ENCODE measurements around the gene MRPL38.

DNA sequence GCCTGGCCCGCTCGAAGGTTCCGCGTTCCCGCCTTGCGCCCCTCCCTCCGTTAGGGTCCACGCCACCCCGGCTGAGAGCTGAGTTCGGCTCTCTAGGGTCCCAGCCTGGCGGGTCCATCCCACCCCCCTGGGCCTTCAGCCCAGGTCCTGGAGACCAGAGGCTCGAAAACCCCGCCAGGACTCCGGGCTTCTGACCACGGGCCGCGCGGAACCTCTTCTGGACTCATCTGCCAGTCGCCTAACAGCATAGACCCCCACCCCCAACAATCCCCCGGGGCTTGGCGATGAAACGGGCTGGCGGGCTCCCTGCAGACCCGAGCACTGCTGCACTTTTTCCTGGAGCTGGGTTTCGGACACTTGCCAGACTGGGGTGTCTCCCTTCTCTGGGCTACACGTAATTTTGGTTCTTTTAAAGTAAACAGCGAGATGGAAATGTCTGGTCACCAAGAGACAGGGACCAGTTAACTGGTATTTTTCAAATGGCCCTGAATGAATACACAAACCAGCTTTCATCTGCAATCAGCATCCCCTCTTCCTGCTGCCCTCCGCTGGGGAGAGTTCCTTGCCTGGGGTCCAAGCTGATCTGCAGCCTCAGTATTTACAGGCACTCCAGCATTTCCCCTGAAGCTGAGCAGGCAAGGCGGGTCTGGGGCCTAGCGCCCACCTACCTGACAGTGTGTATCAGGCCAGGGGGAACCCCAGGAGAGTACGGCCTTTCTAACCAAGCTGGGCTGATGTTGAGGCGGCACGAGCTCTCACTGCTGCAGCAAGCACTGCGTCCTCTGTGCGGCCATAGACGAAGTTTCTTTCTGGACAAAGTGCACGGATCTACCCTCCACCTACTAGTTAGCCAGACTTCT is 7.3 kb downstream of the MRPL38 start:
- TF ChIP-seq, protein P1, sequence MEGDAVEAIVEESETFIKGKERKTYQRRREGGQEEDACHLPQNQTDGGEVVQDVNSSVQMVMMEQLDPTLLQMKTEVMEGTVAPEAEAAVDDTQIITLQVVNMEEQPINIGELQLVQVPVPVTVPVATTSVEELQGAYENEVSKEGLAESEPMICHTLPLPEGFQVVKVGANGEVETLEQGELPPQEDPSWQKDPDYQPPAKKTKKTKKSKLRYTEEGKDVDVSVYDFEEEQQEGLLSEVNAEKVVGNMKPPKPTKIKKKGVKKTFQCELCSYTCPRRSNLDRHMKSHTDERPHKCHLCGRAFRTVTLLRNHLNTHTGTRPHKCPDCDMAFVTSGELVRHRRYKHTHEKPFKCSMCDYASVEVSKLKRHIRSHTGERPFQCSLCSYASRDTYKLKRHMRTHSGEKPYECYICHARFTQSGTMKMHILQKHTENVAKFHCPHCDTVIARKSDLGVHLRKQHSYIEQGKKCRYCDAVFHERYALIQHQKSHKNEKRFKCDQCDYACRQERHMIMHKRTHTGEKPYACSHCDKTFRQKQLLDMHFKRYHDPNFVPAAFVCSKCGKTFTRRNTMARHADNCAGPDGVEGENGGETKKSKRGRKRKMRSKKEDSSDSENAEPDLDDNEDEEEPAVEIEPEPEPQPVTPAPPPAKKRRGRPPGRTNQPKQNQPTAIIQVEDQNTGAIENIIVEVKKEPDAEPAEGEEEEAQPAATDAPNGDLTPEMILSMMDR (conservative IDR thresholded peaks at IDR 0.05; ENCODE audit: low read length) = no peak
- no peak for TF ChIP-seq EZH2phosphoT487 (IDR thresholded peaks at IDR 0.05; ENCODE audit: borderline replicate concordance, low read depth, low read length)
